Colonic mucosa (tissue), 4 donors: ENCODE measurements around the gene PAN3. TPM values are rescaled to one million over a fixed set of nuclear protein-coding genes. Genes with fewer than 3 reads are reported as not detected.

Source experiments
- DNase-seq: peaks from one replicate; pipeline ENCODE4 v3.0.0-alpha.2; 2020
- H3K27ac ChIP-seq: fragments of 200-600 bp; one replicate; pipeline ENCODE4 v1.8.0; 2021
- H3K27me3 ChIP-seq: fragments of 200-600 bp; one replicate; pipeline ENCODE4 v1.8.0; 2021
- H3K36me3 ChIP-seq: fragments of 200-600 bp; one replicate; pipeline ENCODE4 v1.8.0; 2021
- H3K4me1 ChIP-seq: fragments of 200-600 bp; one replicate; pipeline ENCODE4 v1.8.0; 2021; ENCODE audit warnings: mild to moderate bottlenecking
- H3K4me3 ChIP-seq: fragments of 200-600 bp; one replicate; pipeline ENCODE4 v1.8.0; 2021
- H3K9ac ChIP-seq, 2 donors: one replicate each; pipeline ENCODE4 v1.7.0; 2013; ENCODE audit warnings: control low read depth in 2 of 2, low read depth in 2 of 2, low read length in 2 of 2
- H3K9me3 ChIP-seq: fragments of 200-600 bp; one replicate; pipeline ENCODE4 v1.8.0; 2021
- intact Hi-C: fragments of 100-400 bp; cut with DNase I; formaldehyde crosslinking; loops from one replicate; pipeline ENCODE4 v1.14.1; 2022
- total RNA-seq, 2 donors: library from RNA; stranded (reverse); fragmentation: NEBNext Ultra II Directional in 1 of 2; extraction: Animal tissue kit (Norgen Biotek cat#: 25700) in 1 of 2; gene quantifications; one replicate each; pipeline ENCODE4 v1.2.1, GENCODE V29; 2021
- TF ChIP-seq, protein P1 (sequence below): fragments of 200-600 bp; IDR thresholded peaks from one replicate; pipeline ENCODE4 v1.8.0; 2022; ENCODE audit warnings: antibody characterized with exemption, mild to moderate bottlenecking
- donor health status: healthy.
- donor health status: DM: no; HTN: no; CAD: no.
- donor health status: DM: no; HTN: no; CAD: no.

Gene PAN3
- total RNA-seq, 2 donors from 2014 or later, result 29.3 to 38.7 TPM

GRCh38 chr13:28110414-28110813 lies 27.9 kb upstream of the PAN3 start:
- Histone ChIP-seq H3K4me3 (no peak overlapping the region), H3K4me1 (no peaks in the 10 kb centered on the region), H3K27me3 (no peaks in the 10 kb centered on the region), H3K9ac (no peak overlapping the region), H3K36me3 (no peaks in the 10 kb centered on the region), H3K9me3 (no peaks in the 10 kb centered on the region), H3K27ac (no peak overlapping the region)
- TF ChIP-seq, protein P1, sequence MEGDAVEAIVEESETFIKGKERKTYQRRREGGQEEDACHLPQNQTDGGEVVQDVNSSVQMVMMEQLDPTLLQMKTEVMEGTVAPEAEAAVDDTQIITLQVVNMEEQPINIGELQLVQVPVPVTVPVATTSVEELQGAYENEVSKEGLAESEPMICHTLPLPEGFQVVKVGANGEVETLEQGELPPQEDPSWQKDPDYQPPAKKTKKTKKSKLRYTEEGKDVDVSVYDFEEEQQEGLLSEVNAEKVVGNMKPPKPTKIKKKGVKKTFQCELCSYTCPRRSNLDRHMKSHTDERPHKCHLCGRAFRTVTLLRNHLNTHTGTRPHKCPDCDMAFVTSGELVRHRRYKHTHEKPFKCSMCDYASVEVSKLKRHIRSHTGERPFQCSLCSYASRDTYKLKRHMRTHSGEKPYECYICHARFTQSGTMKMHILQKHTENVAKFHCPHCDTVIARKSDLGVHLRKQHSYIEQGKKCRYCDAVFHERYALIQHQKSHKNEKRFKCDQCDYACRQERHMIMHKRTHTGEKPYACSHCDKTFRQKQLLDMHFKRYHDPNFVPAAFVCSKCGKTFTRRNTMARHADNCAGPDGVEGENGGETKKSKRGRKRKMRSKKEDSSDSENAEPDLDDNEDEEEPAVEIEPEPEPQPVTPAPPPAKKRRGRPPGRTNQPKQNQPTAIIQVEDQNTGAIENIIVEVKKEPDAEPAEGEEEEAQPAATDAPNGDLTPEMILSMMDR, result no peak
- DNase-seq, result no peak
- intact Hi-C loops, result no loop called here

DNA sequence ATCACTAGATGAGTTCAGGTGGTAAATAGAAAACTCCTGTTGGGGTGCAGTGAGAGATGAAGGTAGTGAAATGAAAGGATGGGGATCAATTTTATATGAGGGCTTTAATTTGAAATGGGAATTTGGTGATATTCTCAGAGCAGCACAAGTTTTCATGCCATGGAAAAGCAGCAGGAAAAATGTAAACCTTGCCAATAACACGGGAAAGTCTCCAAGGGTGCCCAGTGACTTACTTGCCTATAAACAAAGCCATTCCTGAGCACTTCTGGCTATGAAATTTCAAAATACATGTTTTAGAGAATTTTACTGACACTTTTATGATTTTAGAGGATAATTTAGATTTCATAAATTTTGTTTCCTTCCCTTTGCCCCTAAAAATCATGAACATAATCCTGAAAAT lies 21.6 kb upstream of the PAN3 start:
- intact Hi-C loops, result no loop called here

DNA sequence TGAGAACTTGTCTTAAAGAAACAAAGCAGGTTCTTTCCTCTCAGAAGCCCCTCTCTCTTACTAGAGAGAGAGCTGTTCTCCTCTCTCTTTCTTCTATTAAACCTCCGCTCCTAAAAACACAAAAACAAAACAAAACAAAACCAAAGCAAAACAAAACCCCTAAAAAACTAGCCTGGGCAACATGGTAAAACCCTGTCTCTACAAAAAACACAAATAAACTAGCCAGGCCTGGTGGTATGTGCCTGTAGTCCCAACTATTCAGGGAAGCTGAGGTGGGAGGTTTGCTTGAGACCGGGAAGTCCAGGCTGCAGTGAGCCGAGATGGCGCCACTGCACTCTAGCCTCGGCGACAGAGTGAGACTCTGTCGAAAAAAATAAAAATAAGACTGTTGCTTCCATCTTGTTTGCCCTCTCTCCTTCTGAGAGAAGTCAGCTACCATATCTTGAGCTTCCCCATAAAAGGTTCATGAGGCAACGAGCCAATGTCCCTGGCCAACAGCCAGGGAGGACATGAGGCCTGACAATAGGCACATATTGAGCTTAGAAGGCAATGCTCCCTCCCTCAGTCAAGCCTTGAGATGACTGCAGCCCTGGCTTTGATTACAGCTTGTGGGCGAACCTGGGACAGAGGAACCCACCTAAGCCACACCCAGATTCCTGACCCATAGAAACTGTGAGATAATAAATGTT lies 20.5 kb upstream of the PAN3 start:
- H3K9ac ChIP-seq, result no peak overlapping the region
- intact Hi-C loops, result no loop called here
- TF ChIP-seq, protein P1, result no peak
- no peak overlapping the region for H3K27ac ChIP-seq
- DNase-seq, result peak; percentile 59
- no peaks in the 10 kb centered on the region for H3K4me1 ChIP-seq
- H3K36me3 ChIP-seq, result no peaks in the 10 kb centered on the region
- H3K4me3 ChIP-seq, result no peak overlapping the region
- H3K9me3 ChIP-seq, result no peaks in the 10 kb centered on the region
- no peaks in the 10 kb centered on the region for H3K27me3 ChIP-seq

More for the DNA sequence above, 21.6 kb upstream of the PAN3 start:
- Histone ChIP-seq H3K4me1 (no peaks in the 10 kb centered on the region), H3K36me3 (no peaks in the 10 kb centered on the region), H3K4me3 (no peak overlapping the region), H3K9ac (no peak overlapping the region), H3K27me3 (no peaks in the 10 kb centered on the region), H3K27ac (no peak overlapping the region), H3K9me3 (no peaks in the 10 kb centered on the region)
- no peak for DNase-seq
- TF ChIP-seq, protein P1, result no peak

- Histone ChIP-seq H3K36me3 (no peaks in the 10 kb centered on the region), H3K4me1 (no peaks in the 10 kb centered on the region), H3K9ac (no peak overlapping the region), H3K4me3 (no peak overlapping the region), H3K9me3 (no peaks in the 10 kb centered on the region), H3K27ac (no peak overlapping the region), H3K27me3 (no peaks in the 10 kb centered on the region)
- TF ChIP-seq, protein P1, result no peak
- no peak for DNase-seq
- intact Hi-C loops, result no loop called here
Measured at GRCh38 chr13:28120317-28120716, 18.0 kb upstream of the PAN3 start.

GRCh38 chr13:28121224-28121623 lies 17.1 kb upstream of the PAN3 start:
- Histone ChIP-seq H3K27me3 (no peaks in the 10 kb centered on the region), H3K9ac (no peak overlapping the region), H3K9me3 (no peaks in the 10 kb centered on the region), H3K4me3 (no peak overlapping the region), H3K4me1 (no peaks in the 10 kb centered on the region), H3K36me3 (no peaks in the 10 kb centered on the region), H3K27ac (no peak overlapping the region)
- no peak for DNase-seq
- TF ChIP-seq, protein P1, result no peak
- intact Hi-C loops, result no loop called here
